ENCODE results near the gene HSPA9. TPM values are rescaled to one million over a fixed set of nuclear protein-coding genes. Genes with fewer than 3 reads are reported as not detected.

Gene HSPA9
- total RNA-seq, 1 experiment from 2014 or later: 241 TPM

DNA sequence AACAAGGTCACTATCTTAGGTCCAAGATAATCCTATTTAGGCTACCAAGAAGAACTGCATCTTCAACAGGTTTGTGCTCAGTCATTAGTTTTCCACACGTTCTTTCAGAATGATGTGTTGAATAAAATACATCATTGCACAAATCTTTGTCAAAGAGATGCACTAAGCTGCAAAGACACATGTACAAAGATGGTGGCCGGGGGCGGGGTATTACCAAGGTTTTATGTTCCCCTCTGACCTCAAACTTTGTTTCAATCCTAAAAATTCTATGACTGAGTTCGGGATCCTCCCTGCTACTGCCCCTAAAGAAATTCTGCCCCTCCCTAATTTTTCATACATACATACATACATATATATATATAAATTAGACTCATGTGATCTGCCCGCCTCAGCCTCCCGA is 14.2 kb downstream of the HSPA9 start:
- DNase-seq (ENCODE audit: low read depth): no peak

DNA sequence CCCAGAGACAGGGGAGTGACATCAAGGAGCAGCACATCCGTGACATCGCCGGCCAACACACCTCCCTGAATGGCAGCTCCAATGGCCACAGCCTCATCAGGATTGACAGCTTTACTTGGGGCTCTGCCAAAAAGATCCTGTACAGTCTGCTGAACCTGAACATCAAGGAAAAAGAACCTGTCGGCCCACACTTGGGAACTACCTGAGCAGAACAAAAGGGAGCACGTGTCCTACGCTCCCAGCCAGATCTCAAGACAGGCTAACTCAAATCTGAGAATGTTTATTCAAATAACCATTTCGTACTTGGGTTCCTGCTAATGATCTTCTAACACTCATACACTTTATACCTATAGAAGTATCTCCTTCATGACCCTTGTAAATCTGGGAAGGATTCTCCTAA is 15.3 kb downstream of the HSPA9 start:
- no peak for DNase-seq (ENCODE audit: low read depth)

DNA sequence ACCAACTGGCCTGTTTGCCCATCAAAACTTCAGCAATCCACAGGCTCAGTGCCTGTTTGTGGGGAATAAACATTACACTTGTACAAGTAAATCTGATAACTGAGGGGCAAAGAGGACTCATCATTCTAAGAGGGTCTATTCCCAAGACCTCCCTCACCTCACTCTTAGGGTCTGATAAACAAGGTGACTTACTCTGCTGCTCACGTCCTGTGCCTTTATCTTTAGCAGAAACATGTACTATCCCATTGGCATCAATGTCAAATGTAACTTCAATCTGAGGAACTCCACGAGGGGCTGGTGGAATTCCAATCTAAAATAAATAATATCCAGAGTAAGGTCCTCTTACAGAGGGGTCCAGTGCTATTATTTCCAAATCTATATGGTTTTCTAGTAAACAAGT is 17.5 kb downstream of the HSPA9 start:
- DNase-seq (ENCODE audit: low read depth): no peak

DNA sequence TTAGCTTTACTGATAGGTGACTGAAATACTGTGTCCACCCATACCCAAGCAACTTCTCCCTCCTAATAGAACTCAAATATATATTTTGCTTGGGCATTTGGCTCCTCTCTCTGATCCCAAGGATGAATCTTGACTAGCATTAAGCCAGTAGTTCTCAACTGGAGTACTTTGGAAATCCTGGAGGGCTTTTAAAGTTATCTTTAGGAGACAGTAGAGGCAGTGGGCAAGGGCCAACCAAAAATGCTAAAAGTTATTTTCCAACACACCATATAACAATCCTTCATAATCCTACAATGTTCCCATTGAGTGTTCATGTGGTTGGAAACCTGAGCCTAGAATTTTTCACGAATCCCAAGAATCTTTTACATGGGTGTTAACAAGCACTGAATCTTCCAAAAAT is 21.1 kb downstream of the HSPA9 start:
- DNase-seq (ENCODE audit: low read depth): no peak

DNA sequence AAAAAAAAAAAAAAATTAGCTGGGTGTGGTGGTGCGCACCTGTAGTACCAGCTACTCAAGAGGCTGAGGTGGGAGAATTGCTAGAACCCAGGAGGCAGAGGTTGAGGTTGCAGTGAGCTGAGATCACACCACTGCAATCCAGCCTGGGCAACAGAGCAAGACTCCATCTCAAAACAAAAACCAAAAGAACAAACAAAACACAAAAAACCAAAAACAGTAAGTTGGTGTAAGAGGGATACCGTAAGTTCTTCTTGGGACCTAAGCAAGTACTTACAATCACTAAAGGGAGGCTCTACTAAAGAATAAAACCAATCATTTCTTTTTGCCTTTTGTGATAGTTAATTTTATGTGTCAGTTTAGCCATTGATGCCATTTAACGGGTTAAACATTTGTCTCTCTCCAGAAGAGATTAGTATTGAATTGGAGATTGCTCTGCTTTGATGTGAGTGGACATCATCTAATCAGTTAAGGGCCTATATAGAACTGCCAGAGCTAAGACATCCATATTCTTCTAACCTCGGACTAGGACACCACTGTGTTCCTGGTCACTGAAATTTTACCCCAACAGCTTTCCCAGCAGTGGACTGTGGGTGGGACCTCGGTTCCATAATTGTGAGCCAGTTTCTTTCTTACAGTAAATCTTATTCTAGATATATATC is 21.6 kb downstream of the HSPA9 start:
- DNase-seq (ENCODE audit: low read depth): no peak

DNA sequence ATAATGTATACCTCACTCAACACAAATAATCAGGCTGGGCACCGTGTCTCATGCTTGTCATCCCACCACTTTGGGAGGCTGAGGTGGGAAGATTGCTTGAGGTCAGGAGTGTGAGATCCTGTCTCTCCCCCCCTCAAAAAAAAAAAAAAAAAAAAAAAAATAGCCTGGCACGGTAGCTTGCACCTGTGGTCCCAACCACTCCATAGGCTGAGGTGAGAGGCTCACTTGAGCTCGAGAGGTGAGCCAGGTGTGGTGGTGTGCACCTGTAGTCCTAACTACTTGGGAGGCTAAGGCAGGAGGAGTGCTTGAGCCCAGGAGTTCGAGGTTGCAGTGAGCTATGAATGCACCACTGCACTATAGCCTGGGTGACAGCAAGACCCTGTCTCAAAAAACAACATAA is 22.5 kb downstream of the HSPA9 start:
- DNase-seq (ENCODE audit: low read depth): no peak

DNA sequence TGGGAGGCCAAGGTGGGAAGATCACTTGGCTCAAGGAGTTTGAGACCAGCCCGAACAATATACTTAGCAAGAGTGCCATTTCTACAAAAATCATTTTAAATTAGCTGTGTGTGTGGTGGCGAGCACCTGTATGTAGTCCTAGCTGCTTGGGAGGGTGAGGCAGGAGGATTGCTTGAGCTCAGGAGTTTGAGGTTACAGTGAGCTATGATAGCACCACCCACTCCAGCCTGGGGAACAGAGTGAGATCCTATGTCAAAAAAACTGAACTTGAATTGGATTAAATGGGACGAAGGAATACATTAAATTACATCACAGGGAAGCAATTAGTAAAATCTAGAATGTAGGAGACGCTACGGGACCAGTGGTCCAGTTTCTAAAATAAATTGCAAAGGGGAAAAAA is 25.8 kb downstream of the HSPA9 start:
- no peak for DNase-seq (ENCODE audit: low read depth)

DNA sequence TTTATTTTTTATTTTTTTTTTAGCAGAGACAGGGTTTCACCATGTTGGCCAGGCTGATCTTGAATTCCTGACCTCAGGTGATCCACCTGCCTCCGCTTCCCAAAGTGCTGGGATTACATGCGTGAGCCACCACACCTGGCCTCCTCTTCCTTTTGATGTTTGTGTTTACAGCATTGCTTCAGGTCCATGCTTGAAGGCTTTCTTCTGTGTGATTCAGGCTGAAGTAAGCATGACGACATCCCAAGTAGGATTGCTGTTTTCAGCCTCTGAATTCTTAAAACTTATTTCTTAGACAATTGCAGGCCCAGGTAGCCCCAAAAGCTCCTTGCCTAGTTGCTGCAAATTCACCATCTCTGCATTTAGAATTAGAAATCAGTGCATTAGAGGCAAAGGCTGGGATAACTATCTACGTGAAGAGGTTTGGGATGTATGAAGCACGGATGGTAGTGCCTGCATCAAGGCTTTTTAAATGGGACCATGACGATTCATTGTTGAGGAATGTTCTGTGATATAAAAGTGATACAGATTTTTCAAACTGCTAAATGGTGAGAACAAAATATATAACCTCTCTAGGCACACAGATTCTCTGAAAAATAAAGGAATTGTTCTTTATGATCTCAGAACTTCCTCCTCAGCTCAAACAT is 29.2 kb downstream of the HSPA9 start:
- DNase-seq (ENCODE audit: low read depth): no peak

DNA sequence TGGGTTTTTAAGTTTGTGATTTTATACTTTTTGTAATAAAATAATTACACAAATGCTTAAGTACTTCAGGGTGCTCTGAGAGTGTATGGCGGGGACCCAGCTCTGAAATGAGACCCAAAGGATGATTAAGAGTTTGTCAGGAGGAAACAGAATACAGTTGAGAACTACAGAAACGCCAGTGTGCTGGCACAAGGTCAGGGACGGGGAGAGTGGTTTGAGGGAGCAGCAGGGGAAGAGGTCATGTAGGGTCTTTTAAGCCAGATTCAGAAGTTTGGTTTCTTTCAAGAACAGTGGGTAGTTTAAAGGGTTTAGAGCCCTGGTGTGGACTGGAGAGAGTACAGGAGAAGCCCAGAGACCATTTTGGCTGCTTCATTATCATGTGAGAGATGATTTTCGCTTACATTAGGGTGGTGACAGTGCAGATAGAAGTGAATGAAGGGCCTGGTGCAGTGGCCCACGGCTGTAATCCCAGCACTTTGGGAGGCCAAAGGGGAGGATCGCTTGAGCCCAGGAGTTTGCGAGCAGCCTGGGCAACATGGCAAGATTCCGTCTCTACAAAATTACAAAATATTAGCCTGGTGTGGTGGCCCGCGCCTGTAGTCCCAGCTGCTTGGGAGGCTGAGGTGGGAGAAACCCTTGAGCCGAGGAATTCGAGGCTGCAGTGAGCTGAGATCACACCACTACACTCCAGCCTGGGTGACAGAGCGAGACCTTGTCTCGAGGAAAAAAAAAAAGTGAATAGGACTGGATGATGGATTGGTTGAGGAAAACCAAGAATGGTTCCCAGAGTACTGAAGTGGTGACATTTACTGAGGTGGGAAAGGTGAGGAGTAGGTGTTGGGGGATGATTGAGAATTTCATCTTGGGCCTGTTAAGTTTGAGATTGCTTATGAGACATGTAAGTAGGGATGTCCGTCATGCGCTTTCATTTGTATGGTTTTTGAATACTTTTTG is 30.7 kb downstream of the HSPA9 start:
- DNase-seq (ENCODE audit: low read depth): peak; percentile 58

DNA sequence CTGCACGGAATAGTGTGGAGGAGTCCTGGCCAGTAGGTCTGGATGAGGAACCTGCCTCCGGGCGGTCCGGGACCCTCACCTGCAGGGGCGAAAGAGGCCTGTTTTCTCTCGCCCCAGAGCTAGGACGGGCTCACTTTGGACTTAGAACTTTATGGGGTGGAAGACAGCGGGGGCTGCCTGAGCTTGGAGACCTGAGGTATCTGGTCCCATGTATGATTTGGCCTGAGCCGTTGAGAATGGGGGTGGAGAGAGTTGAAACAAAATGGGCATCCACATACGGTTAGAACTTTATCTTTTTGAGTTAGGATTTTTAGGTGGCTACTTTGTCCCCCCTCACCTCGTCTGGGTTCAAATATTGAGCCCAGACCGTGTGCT is 31.5 kb downstream of the HSPA9 start:
- DNase-seq (ENCODE audit: low read depth): no peak

DNA sequence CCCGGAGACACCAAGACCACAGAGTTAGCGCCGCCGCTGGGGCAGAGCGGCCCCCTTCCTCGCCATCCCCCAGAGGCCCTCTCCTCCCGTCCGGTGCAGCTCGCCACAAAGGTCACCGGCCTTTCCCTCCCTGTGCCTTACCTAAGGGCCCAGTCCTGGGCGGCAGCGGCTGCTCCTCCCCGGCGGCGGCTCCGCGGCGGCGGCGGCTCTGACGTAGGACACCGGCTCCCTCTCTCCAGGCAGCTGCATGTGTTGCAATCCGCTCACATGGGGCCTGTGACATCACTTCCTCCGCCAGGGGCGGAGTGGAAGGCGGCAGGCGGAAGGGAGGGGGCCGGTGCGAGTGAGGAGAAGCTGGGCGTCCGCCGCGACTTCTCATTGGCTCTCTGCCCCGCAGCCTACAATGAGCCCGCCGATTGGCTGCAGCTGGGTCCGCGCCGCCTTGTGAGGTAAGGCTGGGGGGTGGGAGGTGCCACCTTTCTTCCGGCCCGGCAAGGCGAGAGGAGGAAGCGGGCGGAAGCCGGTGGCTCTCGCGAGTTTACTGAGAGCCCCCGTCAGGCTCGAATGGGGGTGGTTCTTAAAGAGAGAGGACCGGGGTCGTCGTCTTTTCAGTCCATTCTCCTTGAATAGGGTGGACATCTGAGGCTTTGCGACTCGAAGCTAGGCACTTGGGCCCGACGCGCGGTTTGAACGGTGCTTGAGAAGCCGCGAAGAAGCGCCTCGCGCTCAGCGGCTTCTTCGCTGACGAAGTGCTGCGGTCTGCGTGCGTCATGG is 32.1 kb downstream of the HSPA9 start, which contains the start of gene ETF1:
ETF1 (minus strand) TSS at position 281 of the 774 bp plus-strand sequence. CDS start 318 bp downstream, outside the sequence.
- peak; percentile 99 for DNase-seq (ENCODE audit: low read depth)

DNA sequence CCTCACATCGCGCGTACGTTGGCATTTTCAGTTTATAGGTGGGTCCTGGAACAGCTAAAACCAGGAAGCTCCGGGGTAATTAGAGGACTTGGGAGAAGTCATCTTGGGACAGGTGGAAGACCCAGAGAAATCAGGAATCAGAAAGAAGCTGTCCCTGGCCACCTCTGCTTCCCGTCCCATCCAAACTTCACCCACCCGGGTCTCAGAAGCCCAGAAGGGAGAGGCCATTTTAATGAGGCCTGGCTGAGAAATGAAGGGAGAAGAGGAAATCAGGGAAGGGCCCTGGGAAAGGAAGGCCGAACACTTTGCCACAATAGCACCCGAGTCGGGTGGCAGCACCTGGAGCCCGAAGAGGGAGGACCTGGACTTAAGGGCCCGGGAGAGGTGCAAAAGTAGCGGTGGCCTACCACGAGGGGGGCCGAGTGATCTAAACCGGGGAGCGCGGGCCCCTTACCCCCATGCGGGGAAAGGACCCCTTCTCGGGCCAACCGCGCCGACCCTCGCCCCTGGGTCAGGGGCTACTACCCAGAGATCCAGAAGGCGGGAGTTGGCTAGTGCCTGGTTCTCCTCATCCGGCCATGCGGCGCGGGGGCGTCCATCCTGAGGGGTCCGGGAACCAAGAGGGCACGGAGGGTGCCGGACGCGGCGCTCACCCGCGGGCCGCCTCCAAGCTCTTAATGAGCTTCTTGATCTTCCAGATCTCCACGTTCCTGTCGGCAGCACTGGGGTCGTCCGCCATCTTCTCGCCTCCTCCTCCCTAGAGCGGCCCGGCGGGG is 32.8 kb downstream of the HSPA9 start:
- peak; percentile 24 for DNase-seq (ENCODE audit: low read depth)

DNA sequence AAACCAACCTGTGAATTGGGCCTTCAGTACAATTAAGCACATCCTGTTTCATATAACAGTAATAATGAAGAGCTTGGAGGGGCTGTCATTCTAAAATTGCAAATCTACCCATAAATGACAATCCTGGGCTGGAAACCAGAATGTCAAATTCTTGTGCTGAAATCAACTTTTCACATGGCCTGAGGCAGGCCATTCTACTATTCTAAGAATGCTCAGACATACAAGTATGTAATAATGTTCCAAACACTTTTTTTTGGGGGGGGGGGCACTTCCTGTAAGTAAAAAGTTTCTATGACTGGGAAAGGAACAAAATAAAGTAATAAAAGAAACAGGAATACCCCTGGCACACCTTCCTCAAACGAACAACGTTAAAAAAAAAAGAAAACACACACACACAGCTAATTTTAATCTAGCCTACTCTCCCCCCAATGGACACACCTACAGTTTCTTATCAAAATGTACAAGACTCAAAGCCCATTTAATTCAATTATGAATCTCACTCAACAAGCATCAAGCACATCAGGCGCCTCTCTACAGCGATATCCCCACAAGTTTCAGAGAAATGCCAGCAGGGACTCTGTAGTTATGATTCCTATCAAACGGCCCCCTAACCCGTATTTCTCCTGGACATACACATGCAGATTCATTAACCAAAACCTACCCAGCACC is 33.6 kb downstream of the HSPA9 start:
- no peak for DNase-seq (ENCODE audit: low read depth)

DNA sequence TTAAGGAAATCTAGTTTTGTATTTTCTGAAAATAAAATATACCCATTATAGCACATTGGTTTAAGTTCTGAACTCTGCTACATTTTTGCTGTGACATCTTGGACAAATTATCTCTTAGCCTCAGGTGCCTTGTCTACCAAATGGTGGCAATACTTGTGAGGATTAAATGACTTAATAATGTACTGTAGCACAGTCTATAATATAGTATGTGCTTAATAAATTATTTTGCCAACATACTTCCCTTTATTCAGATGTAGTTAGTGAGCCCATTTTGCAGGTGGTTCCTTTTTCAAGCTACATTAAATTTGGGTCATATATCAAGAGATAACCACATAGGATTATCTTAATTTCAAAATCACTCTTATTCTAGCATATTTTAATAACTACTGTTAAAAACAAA is 35.4 kb downstream of the HSPA9 start:
- DNase-seq (ENCODE audit: low read depth): no peak

DNA sequence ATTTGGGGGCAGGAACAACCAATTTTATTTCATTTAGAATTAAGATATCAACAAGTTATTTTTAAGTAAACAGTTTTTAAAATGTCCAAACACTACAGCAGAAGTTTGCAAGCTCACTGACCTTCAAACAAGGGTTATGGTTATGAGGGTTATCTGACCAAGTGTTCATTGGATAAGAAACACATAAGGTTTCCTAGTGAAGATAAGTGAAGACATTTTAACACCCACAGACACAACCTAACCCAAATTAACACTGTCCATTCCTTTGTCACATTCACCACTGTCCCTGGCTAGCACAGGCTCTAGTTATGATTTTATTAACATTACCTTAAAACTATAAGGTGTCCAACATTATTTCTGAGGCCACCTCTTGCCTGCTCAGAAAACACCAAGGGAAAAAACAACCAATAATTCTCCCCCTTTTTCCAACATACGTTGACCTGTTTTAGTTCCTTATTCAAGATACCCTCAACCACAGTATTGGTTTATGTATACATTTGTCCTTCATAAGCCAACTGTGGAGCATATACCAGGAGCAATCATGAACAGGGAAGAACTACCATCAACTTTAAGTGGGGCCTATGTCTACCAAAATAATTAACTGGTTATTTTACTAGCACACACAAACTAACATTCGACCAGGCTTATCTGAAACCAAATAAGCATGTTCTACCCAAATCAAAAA is 36.1 kb downstream of the HSPA9 start:
- DNase-seq (ENCODE audit: low read depth): no peak

DNA sequence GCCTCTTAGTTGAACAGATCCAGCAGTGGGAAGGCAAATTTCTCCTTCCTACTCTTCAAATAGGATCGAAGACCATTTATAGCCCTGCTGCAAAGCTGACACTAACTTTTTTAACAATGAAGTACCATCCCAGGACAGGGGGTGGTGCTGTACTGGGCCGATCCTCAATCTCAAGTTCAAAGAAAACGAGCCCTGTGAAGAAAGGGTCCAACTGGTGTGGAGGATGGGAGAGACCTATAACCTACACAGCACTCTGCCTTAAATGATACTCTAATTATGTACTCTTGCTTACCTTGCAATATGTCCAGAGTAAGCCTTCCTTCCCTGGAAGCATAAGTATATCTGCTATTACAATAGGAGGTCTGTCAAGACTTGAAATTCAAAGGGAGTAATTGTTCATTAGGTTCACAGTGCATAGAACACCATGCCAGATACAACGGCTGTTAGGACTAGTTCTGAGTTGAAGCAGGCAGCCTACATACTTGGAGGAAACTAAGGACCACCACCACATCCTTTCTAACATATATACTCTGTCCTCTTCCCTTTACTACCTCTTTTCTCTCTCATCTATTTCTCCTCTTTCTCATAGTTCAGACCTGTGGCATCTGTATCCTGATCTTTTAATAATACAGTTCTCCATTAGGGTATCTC is 38.4 kb downstream of the HSPA9 start:
- no peak for DNase-seq (ENCODE audit: low read depth)

DNA sequence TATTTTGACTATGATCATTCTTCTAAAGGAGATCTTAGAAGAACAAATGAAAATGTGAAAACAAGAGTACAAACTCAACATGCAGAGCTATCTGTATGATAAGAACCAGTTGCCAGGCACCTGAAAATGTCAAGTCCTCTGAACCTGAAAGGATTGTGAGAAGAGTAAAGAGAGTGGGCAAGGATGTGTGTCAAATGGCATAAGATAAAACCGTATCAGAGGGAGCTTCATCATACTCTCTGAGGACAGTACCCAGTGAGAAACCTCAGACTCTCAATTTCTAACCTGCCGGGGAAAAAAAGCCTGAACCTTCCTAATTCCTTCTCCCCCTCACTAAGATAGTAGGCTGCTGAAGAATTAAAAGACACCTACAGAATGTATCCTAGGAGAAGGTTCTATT is 39.0 kb downstream of the HSPA9 start:
- no peak for DNase-seq (ENCODE audit: low read depth)

DNA sequence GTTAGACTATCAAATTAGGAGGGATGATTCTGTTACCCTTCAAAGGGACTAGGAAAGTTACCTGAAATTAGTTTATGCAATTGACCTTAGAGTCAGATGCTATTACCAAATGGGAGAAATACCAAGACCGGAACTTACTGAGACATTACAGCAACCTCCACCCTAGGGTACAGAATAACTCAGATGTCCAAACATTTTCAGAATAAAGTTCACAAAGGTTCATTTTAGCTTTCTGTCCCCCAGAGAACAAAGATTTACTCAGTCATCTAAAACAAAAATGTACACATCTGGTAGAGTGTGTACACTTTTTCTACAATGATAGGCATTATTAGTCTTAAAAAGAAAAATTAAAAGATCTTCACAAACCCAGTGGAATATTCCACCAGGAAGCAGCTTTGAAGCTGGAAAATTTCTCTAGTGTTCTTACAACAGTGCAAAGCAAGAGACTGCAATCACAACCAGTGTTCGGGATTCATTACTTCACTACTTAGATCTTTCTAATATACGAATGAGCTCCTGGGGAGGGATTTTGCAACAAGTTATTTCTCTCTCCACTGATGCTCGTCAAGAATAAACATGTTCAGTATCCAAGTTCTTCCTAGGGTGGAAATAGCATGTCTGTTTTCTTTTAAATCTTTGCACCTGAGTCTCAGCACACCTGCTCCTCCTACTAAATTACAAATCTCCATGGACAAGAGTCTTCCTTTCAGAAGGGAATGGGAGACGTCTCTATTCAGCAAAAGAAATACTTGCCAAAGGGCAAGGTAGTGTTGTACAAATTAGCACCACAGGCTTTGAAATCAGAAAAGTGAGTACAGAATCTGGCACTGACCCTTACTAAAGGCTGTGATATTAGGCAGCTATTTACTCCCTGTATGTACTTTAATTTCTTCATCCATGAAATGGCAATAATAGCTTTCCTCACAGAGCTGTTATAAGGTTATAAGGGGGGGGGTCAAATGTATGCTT is 40.9 kb downstream of the HSPA9 start:
- DNase-seq (ENCODE audit: low read depth): no peak
